ENCODE measurements around the gene TBCD. TPM values are rescaled to one million over a fixed set of nuclear protein-coding genes. Genes with fewer than 3 reads are reported as not detected.

TBCD gene
- total RNA-seq, 1 donor from 2014 or later, result 125 TPM

GRCh38 chr17:82831041-82831817 lies 79.4 kb downstream of the TBCD start:
- H3K36me3 Mint-ChIP-seq (ENCODE audit: low read depth), result peaks cover 25% of the 10 kb centered on the region
- H3K27me3 Mint-ChIP-seq (ENCODE audit: low read depth), result no peaks in the 10 kb centered on the region
- no peak overlapping the region for H3K4me3 Mint-ChIP-seq (ENCODE audit: low read depth)
- no peak for DNase-seq (ENCODE audit: low spot score)
- H3K4me1 Mint-ChIP-seq (ENCODE audit: low read depth), result peaks cover 3% of the 10 kb centered on the region
- no peak overlapping the region for H3K27ac Mint-ChIP-seq
- intact Hi-C loops (cut with micrococcal nuclease), result no loop called here
- H3K9me3 Mint-ChIP-seq, result peaks cover 5% of the 10 kb centered on the region

GRCh38 chr17:82831818-82832200 lies 79.9 kb downstream of the TBCD start:
- Mint-ChIP-seq H3K27ac (no peak overlapping the region), H3K9me3 (peaks cover 5% of the 10 kb centered on the region), H3K4me1 (ENCODE audit: low read depth) (peaks cover 3% of the 10 kb centered on the region), H3K4me3 (ENCODE audit: low read depth) (no peak overlapping the region), H3K36me3 (ENCODE audit: low read depth) (peaks cover 25% of the 10 kb centered on the region), H3K27me3 (ENCODE audit: low read depth) (no peaks in the 10 kb centered on the region)
- intact Hi-C loops (cut with micrococcal nuclease), result no loop called here
- DNase-seq (ENCODE audit: low spot score), result no peak

GRCh38 chr17:82832411-82832810 lies 80.5 kb downstream of the TBCD start:
- Mint-ChIP-seq H3K4me1 (ENCODE audit: low read depth) (no peaks in the 10 kb centered on the region), H3K36me3 (ENCODE audit: low read depth) (peaks cover 20% of the 10 kb centered on the region), H3K9me3 (peaks cover 5% of the 10 kb centered on the region), H3K4me3 (ENCODE audit: low read depth) (no peak overlapping the region), H3K27ac (no peak overlapping the region), H3K27me3 (ENCODE audit: low read depth) (no peaks in the 10 kb centered on the region)
- DNase-seq (ENCODE audit: low spot score), result no peak
- intact Hi-C loops (cut with micrococcal nuclease), result no loop called here

GRCh38 chr17:82832881-82833475 lies 81.1 kb downstream of the TBCD start:
- Mint-ChIP-seq H3K27ac (no peak overlapping the region), H3K27me3 (ENCODE audit: low read depth) (no peaks in the 10 kb centered on the region), H3K4me3 (ENCODE audit: low read depth) (no peak overlapping the region), H3K9me3 (no peaks in the 10 kb centered on the region), H3K36me3 (ENCODE audit: low read depth) (peaks cover 14% of the 10 kb centered on the region), H3K4me1 (ENCODE audit: low read depth) (no peaks in the 10 kb centered on the region)
- intact Hi-C loops (cut with micrococcal nuclease), result no loop called here
- no peak for DNase-seq (ENCODE audit: low spot score)

GRCh38 chr17:82835122-82835521 lies 83.3 kb downstream of the TBCD start:
- intact Hi-C loops (cut with micrococcal nuclease), result no loop called here
- H3K4me1 Mint-ChIP-seq (ENCODE audit: low read depth), result no peaks in the 10 kb centered on the region
- no peak overlapping the region for H3K27ac Mint-ChIP-seq
- H3K36me3 Mint-ChIP-seq (ENCODE audit: low read depth), result no peaks in the 10 kb centered on the region
- no peak for DNase-seq (ENCODE audit: low spot score)
- H3K27me3 Mint-ChIP-seq (ENCODE audit: low read depth), result no peaks in the 10 kb centered on the region
- H3K4me3 Mint-ChIP-seq (ENCODE audit: low read depth), result no peak overlapping the region
- H3K9me3 Mint-ChIP-seq, result no peaks in the 10 kb centered on the region

- Mint-ChIP-seq H3K27ac (no peak overlapping the region), H3K4me1 (ENCODE audit: low read depth) (no peaks in the 10 kb centered on the region), H3K27me3 (ENCODE audit: low read depth) (no peaks in the 10 kb centered on the region), H3K9me3 (no peaks in the 10 kb centered on the region), H3K4me3 (ENCODE audit: low read depth) (no peak overlapping the region), H3K36me3 (ENCODE audit: low read depth) (no peaks in the 10 kb centered on the region)
- no peak for DNase-seq (ENCODE audit: low spot score)
- intact Hi-C loops (cut with micrococcal nuclease), result no loop called here
These were observed 84.1 kb downstream of the TBCD start for GRCh38 chr17:82835766-82836512.

- Mint-ChIP-seq H3K36me3 (ENCODE audit: low read depth) (no peaks in the 10 kb centered on the region), H3K27me3 (ENCODE audit: low read depth) (no peaks in the 10 kb centered on the region), H3K4me3 (ENCODE audit: low read depth) (no peak overlapping the region), H3K27ac (no peak overlapping the region), H3K9me3 (no peaks in the 10 kb centered on the region), H3K4me1 (ENCODE audit: low read depth) (no peaks in the 10 kb centered on the region)
- intact Hi-C loops (cut with micrococcal nuclease), result no loop called here
- DNase-seq (ENCODE audit: low spot score), result no peak
These were observed 85.0 kb downstream of the TBCD start for GRCh38 chr17:82836823-82837357.

- Mint-ChIP-seq H3K36me3 (ENCODE audit: low read depth) (no peaks in the 10 kb centered on the region), H3K27ac (no peak overlapping the region), H3K4me3 (ENCODE audit: low read depth) (no peak overlapping the region), H3K9me3 (no peaks in the 10 kb centered on the region), H3K27me3 (ENCODE audit: low read depth) (no peaks in the 10 kb centered on the region), H3K4me1 (ENCODE audit: low read depth) (no peaks in the 10 kb centered on the region)
- intact Hi-C loops (cut with micrococcal nuclease), result no loop called here
- DNase-seq (ENCODE audit: low spot score), result no peak
These were observed 85.9 kb downstream of the TBCD start for GRCh38 chr17:82837586-82838320.

- Mint-ChIP-seq H3K36me3 (ENCODE audit: low read depth) (no peaks in the 10 kb centered on the region), H3K4me1 (ENCODE audit: low read depth) (peaks cover under 1% of the 10 kb centered on the region), H3K27ac (no peak overlapping the region), H3K27me3 (ENCODE audit: low read depth) (no peaks in the 10 kb centered on the region), H3K4me3 (ENCODE audit: low read depth) (no peak overlapping the region), H3K9me3 (no peaks in the 10 kb centered on the region)
- intact Hi-C loops (cut with micrococcal nuclease), result no loop called here
- DNase-seq (ENCODE audit: low spot score), result no peak
These were observed 86.7 kb downstream of the TBCD start for GRCh38 chr17:82838386-82839063.

GRCh38 chr17:82839617-82840292 lies 87.9 kb downstream of the TBCD start, which contains the start of gene ZNF750:
TSS of gene ZNF750 (minus strand) at chr17:82840022. CDS start at chr17:82832454, 7,568 bp downstream.
- no peak for DNase-seq (ENCODE audit: low spot score)
- no peak within 1 kb of the TSS for H3K4me3 Mint-ChIP-seq (ENCODE audit: low read depth)
- no peaks in the 10 kb centered on the region for H3K9me3 Mint-ChIP-seq
- intact Hi-C loops (cut with micrococcal nuclease), result loop anchor here (10.0 kb wide), 1 partner anchor 65 kb away; no protein-coding TSS in a partner anchor
- no peak within 1 kb of the TSS for H3K27ac Mint-ChIP-seq
- H3K27me3 Mint-ChIP-seq (ENCODE audit: low read depth), result no peaks in the 10 kb centered on the region
- peaks cover 5% of the 10 kb centered on the region for H3K4me1 Mint-ChIP-seq (ENCODE audit: low read depth)
- H3K36me3 Mint-ChIP-seq (ENCODE audit: low read depth), result no peaks in the 10 kb centered on the region

- Mint-ChIP-seq H3K4me1 (ENCODE audit: low read depth) (peaks cover 5% of the 10 kb centered on the region), H3K27ac (no peak overlapping the region), H3K36me3 (ENCODE audit: low read depth) (peaks cover under 1% of the 10 kb centered on the region), H3K4me3 (ENCODE audit: low read depth) (no peak overlapping the region), H3K9me3 (no peaks in the 10 kb centered on the region), H3K27me3 (ENCODE audit: low read depth) (no peaks in the 10 kb centered on the region)
- DNase-seq (ENCODE audit: low spot score), result no peak
- intact Hi-C loops (cut with micrococcal nuclease), result loop anchor here (10.0 kb wide), 1 partner anchor 64 kb away; no protein-coding TSS in a partner anchor
These were observed 88.6 kb downstream of the TBCD start for GRCh38 chr17:82840431-82840831.
